Measurements from ENCODE around the gene COPS4.
"Not testable (repeated sequence)": the region's sequence is repeated elsewhere in the genome, so short reads cannot be mapped to it uniquely, and the experiment has no call there.

The COPS4 gene

GRCh38 chr4:83010522-83011318 is 24.3 kb upstream of the COPS4 start, which contains the start of gene LIN54:
Gene LIN54, minus strand, starts transcription at chr4:83010823. Its CDS starts 25,979 bp downstream, at chr4:82984844.
- peak; percentile 89 for DNase-seq (ENCODE audit: low read depth)
- Histone ChIP-seq H3K4me1 (ENCODE audit: control insufficient read depth, insufficient read depth, low read length) (peaks cover 33% of the 10 kb centered on the region), H3K9me3 (ENCODE audit: control insufficient read depth, low read length) (no peaks in the 10 kb centered on the region), H3K9ac (ENCODE audit: low read length) (peak within 1 kb of the TSS; percentile 93), H3K4me3 (ENCODE audit: low read length) (peak within 1 kb of the TSS; percentile 96), H3K27me3 (replicated peaks; ENCODE audit: control insufficient read depth, insufficient read depth, low read length) (no peaks in the 10 kb centered on the region), H3K36me3 (ENCODE audit: control insufficient read depth, insufficient read depth, low read length, severe bottlenecking) (no peaks in the 10 kb centered on the region)

- DNase-seq (ENCODE audit: low read depth), result no peak
- Histone ChIP-seq H3K9ac (ENCODE audit: low read length) (peak overlapping the region; percentile 82), H3K36me3 (ENCODE audit: control insufficient read depth, insufficient read depth, low read length, severe bottlenecking) (no peaks in the 10 kb centered on the region)
Measured at GRCh38 chr4:83011689-83012199, 23.2 kb upstream of the COPS4 start.

GRCh38 chr4:83012200-83012686 is 22.7 kb upstream of the COPS4 start:
- H3K4me3 ChIP-seq (ENCODE audit: low read length), result peak overlapping the region; percentile 96
- peak overlapping the region; percentile 82 for H3K9ac ChIP-seq (ENCODE audit: low read length)
- peak; percentile 74 for DNase-seq (ENCODE audit: low read depth)
- H3K4me1 ChIP-seq (ENCODE audit: control insufficient read depth, insufficient read depth, low read length), result peaks cover 33% of the 10 kb centered on the region
- no peaks in the 10 kb centered on the region for H3K9me3 ChIP-seq (ENCODE audit: control insufficient read depth, low read length)
- no peaks in the 10 kb centered on the region for H3K27me3 ChIP-seq (replicated peaks; ENCODE audit: control insufficient read depth, insufficient read depth, low read length)
- H3K36me3 ChIP-seq (ENCODE audit: control insufficient read depth, insufficient read depth, low read length, severe bottlenecking), result no peaks in the 10 kb centered on the region

More at GRCh38 chr4:83011689-83012199, 23.2 kb upstream of the COPS4 start:
- Histone ChIP-seq H3K4me3 (ENCODE audit: low read length) (peak overlapping the region; percentile 96), H3K4me1 (ENCODE audit: control insufficient read depth, insufficient read depth, low read length) (peaks cover 33% of the 10 kb centered on the region), H3K9me3 (ENCODE audit: control insufficient read depth, low read length) (no peaks in the 10 kb centered on the region), H3K27me3 (replicated peaks; ENCODE audit: control insufficient read depth, insufficient read depth, low read length) (no peaks in the 10 kb centered on the region)

GRCh38 chr4:83012687-83013419 is 22.1 kb upstream of the COPS4 start:
- H3K4me3 ChIP-seq (ENCODE audit: low read length), result peak overlapping the region; percentile 96
- peak overlapping the region; percentile 89 for H3K9ac ChIP-seq (ENCODE audit: low read length)
- no peaks in the 10 kb centered on the region for H3K9me3 ChIP-seq (ENCODE audit: control insufficient read depth, low read length)

GRCh38 chr4:83013420-83013867 is 21.5 kb upstream of the COPS4 start:
- peak overlapping the region; percentile 89 for H3K4me3 ChIP-seq (ENCODE audit: low read length)
- H3K9me3 ChIP-seq (ENCODE audit: control insufficient read depth, low read length), result no peaks in the 10 kb centered on the region
- H3K4me1 ChIP-seq (ENCODE audit: control insufficient read depth, insufficient read depth, low read length), result peaks cover 32% of the 10 kb centered on the region
- peak overlapping the region; percentile 89 for H3K9ac ChIP-seq (ENCODE audit: low read length)
- DNase-seq (ENCODE audit: low read depth), result no peak
- H3K36me3 ChIP-seq (ENCODE audit: control insufficient read depth, insufficient read depth, low read length, severe bottlenecking), result no peaks in the 10 kb centered on the region
- H3K27me3 ChIP-seq (replicated peaks; ENCODE audit: control insufficient read depth, insufficient read depth, low read length), result no peaks in the 10 kb centered on the region

More at GRCh38 chr4:83012687-83013419, 22.1 kb upstream of the COPS4 start:
- Histone ChIP-seq H3K36me3 (ENCODE audit: control insufficient read depth, insufficient read depth, low read length, severe bottlenecking) (no peaks in the 10 kb centered on the region), H3K4me1 (ENCODE audit: control insufficient read depth, insufficient read depth, low read length) (peaks cover 33% of the 10 kb centered on the region), H3K27me3 (replicated peaks; ENCODE audit: control insufficient read depth, insufficient read depth, low read length) (no peaks in the 10 kb centered on the region)
- peak; percentile 99 for DNase-seq (ENCODE audit: low read depth)

- Histone ChIP-seq H3K4me1 (ENCODE audit: control insufficient read depth, insufficient read depth, low read length) (peaks cover 28% of the 10 kb centered on the region), H3K36me3 (ENCODE audit: control insufficient read depth, insufficient read depth, low read length, severe bottlenecking) (no peaks in the 10 kb centered on the region), H3K9me3 (ENCODE audit: control insufficient read depth, low read length) (no peaks in the 10 kb centered on the region), H3K4me3 (ENCODE audit: low read length) (peak overlapping the region; percentile 89), H3K9ac (ENCODE audit: low read length) (peak overlapping the region; percentile 89), H3K27me3 (replicated peaks; ENCODE audit: control insufficient read depth, insufficient read depth, low read length) (no peaks in the 10 kb centered on the region)
- no peak for DNase-seq (ENCODE audit: low read depth)
Measured at GRCh38 chr4:83013902-83014301, 21.1 kb upstream of the COPS4 start.

- peaks cover 13% of the 10 kb centered on the region for H3K9me3 ChIP-seq (ENCODE audit: control insufficient read depth, low read length)
- H3K4me1 ChIP-seq (ENCODE audit: control insufficient read depth, insufficient read depth, low read length), result no peaks in the 10 kb centered on the region
- H3K9ac ChIP-seq (ENCODE audit: low read length), result no peak overlapping the region
- no peak for DNase-seq (ENCODE audit: low read depth)
- no peaks in the 10 kb centered on the region for H3K36me3 ChIP-seq (ENCODE audit: control insufficient read depth, insufficient read depth, low read length, severe bottlenecking)
- H3K27me3 ChIP-seq (replicated peaks; ENCODE audit: control insufficient read depth, insufficient read depth, low read length), result no peaks in the 10 kb centered on the region
- H3K4me3 ChIP-seq (ENCODE audit: low read length), result no peak overlapping the region
Measured at GRCh38 chr4:83019794-83020494, 15.0 kb upstream of the COPS4 start.

- Histone ChIP-seq H3K27me3 (replicated peaks; ENCODE audit: control insufficient read depth, insufficient read depth, low read length) (no peaks in the 10 kb centered on the region), H3K36me3 (ENCODE audit: control insufficient read depth, insufficient read depth, low read length, severe bottlenecking) (no peaks in the 10 kb centered on the region), H3K9ac (ENCODE audit: low read length) (no peak overlapping the region), H3K4me3 (ENCODE audit: low read length) (no peak overlapping the region), H3K4me1 (ENCODE audit: control insufficient read depth, insufficient read depth, low read length) (no peaks in the 10 kb centered on the region), H3K9me3 (ENCODE audit: control insufficient read depth, low read length) (peaks cover 19% of the 10 kb centered on the region)
- DNase-seq (ENCODE audit: low read depth), result peak; percentile 34
Measured at GRCh38 chr4:83022724-83023450, 12.1 kb upstream of the COPS4 start.

- not testable (repeated sequence) for H3K4me1 ChIP-seq (ENCODE audit: control insufficient read depth, insufficient read depth, low read length); H3K36me3 ChIP-seq (ENCODE audit: control insufficient read depth, insufficient read depth, low read length, severe bottlenecking); H3K27me3 ChIP-seq (replicated peaks; ENCODE audit: control insufficient read depth, insufficient read depth, low read length); H3K9ac ChIP-seq (ENCODE audit: low read length); H3K4me3 ChIP-seq (ENCODE audit: low read length); DNase-seq (ENCODE audit: low read depth)
- peaks cover 19% of the 10 kb centered on the region for H3K9me3 ChIP-seq (ENCODE audit: control insufficient read depth, low read length)
Measured at GRCh38 chr4:83023599-83023998, 11.4 kb upstream of the COPS4 start.

- Histone ChIP-seq H3K9ac (ENCODE audit: low read length) (no peak overlapping the region), H3K36me3 (ENCODE audit: control insufficient read depth, insufficient read depth, low read length, severe bottlenecking) (no peaks in the 10 kb centered on the region), H3K9me3 (ENCODE audit: control insufficient read depth, low read length) (peaks cover 19% of the 10 kb centered on the region), H3K4me3 (ENCODE audit: low read length) (no peak overlapping the region), H3K4me1 (ENCODE audit: control insufficient read depth, insufficient read depth, low read length) (no peaks in the 10 kb centered on the region), H3K27me3 (replicated peaks; ENCODE audit: control insufficient read depth, insufficient read depth, low read length) (no peaks in the 10 kb centered on the region)
- DNase-seq (ENCODE audit: low read depth), result no peak
Measured at GRCh38 chr4:83024233-83024632, 10.8 kb upstream of the COPS4 start.
